ENCODE data around the gene ANKS1B.
"Not testable (repeated sequence)": the region's sequence is repeated elsewhere in the genome, so short reads cannot be mapped to it uniquely, and the experiment has no call there.

Gene ANKS1B

GRCh38 chr12:99334285-99335056 is 650.3 kb downstream of the ANKS1B start:
- Histone ChIP-seq H3K4me1 (ENCODE audit: control insufficient read depth, insufficient read depth, low read length, poor library complexity, severe bottlenecking) (no peaks in the 10 kb centered on the region), H3K9me3 (ENCODE audit: control insufficient read depth, low read length) (no peaks in the 10 kb centered on the region), H3K27ac (ENCODE audit: low read depth, low read length, severe bottlenecking) (no peak overlapping the region), H3K36me3 (ENCODE audit: control insufficient read depth, insufficient read depth, low read length) (no peaks in the 10 kb centered on the region), H3K4me3 (ENCODE audit: extremely low read depth, insufficient read depth, low read length, poor library complexity, severe bottlenecking) (no peak overlapping the region)
- WGBS, 2 experiments (ENCODE audit: insufficient coverage in 2 of 2): 86% methylated on average over 1 of the region's 5 CpGs; no CpG with 5 or more reads in 1 of the 2 experiments

GRCh38 chr12:99332936-99333591 is 651.7 kb downstream of the ANKS1B start:
- Histone ChIP-seq H3K9me3 (ENCODE audit: control insufficient read depth, low read length) (no peaks in the 10 kb centered on the region), H3K36me3 (ENCODE audit: control insufficient read depth, insufficient read depth, low read length) (no peaks in the 10 kb centered on the region), H3K4me3 (ENCODE audit: extremely low read depth, insufficient read depth, low read length, poor library complexity, severe bottlenecking) (no peak overlapping the region), H3K4me1 (ENCODE audit: control insufficient read depth, insufficient read depth, low read length, poor library complexity, severe bottlenecking) (no peaks in the 10 kb centered on the region), H3K27ac (ENCODE audit: low read depth, low read length, severe bottlenecking) (no peak overlapping the region)
- WGBS, 2 experiments (ENCODE audit: insufficient coverage in 2 of 2): 72 to 80% methylated on average over 2 of the region's 2 CpGs

- Histone ChIP-seq H3K36me3 (ENCODE audit: control insufficient read depth, insufficient read depth, low read length) (no peaks in the 10 kb centered on the region), H3K4me1 (ENCODE audit: control insufficient read depth, insufficient read depth, low read length, poor library complexity, severe bottlenecking) (no peaks in the 10 kb centered on the region), H3K9me3 (ENCODE audit: control insufficient read depth, low read length) (no peaks in the 10 kb centered on the region), H3K4me3 (ENCODE audit: extremely low read depth, insufficient read depth, low read length, poor library complexity, severe bottlenecking) (no peak overlapping the region), H3K27ac (ENCODE audit: low read depth, low read length, severe bottlenecking) (no peak overlapping the region)
- no CpG with 5 or more reads among the region's 1 CpG for WGBS, 2 experiments (ENCODE audit: insufficient coverage in 2 of 2)
Measured at GRCh38 chr12:99330216-99330615, 654.5 kb downstream of the ANKS1B start.

- WGBS, 2 experiments (ENCODE audit: insufficient coverage in 2 of 2): 96% methylated on average over 4 of the region's 9 CpGs; no CpG with 5 or more reads in 1 of the 2 experiments
- H3K27ac ChIP-seq (ENCODE audit: low read depth, low read length, severe bottlenecking); H3K4me1 ChIP-seq (ENCODE audit: control insufficient read depth, insufficient read depth, low read length, poor library complexity, severe bottlenecking); H3K4me3 ChIP-seq (ENCODE audit: extremely low read depth, insufficient read depth, low read length, poor library complexity, severe bottlenecking); H3K36me3 ChIP-seq (ENCODE audit: control insufficient read depth, insufficient read depth, low read length); H3K9me3 ChIP-seq (ENCODE audit: control insufficient read depth, low read length): not testable (repeated sequence)
Measured at GRCh38 chr12:99321210-99321609, 663.5 kb downstream of the ANKS1B start.

- no peak overlapping the region for H3K27ac ChIP-seq (ENCODE audit: low read depth, low read length, severe bottlenecking)
- 100% methylated on average over 1 of the region's 1 CpG; no CpG with 5 or more reads in 1 of the 2 experiments for WGBS, 2 experiments (ENCODE audit: insufficient coverage in 2 of 2)
Measured at GRCh38 chr12:99311373-99311772, 673.4 kb downstream of the ANKS1B start.

GRCh38 chr12:99309812-99310211 is 674.9 kb downstream of the ANKS1B start:
- Histone ChIP-seq H3K4me1 (ENCODE audit: control insufficient read depth, insufficient read depth, low read length, poor library complexity, severe bottlenecking) (no peaks in the 10 kb centered on the region), H3K36me3 (ENCODE audit: control insufficient read depth, insufficient read depth, low read length) (no peaks in the 10 kb centered on the region), H3K27ac (ENCODE audit: low read depth, low read length, severe bottlenecking) (no peak overlapping the region), H3K9me3 (ENCODE audit: control insufficient read depth, low read length) (no peaks in the 10 kb centered on the region), H3K4me3 (ENCODE audit: extremely low read depth, insufficient read depth, low read length, poor library complexity, severe bottlenecking) (no peak overlapping the region)
- no CpG with 5 or more reads among the region's 2 CpGs for WGBS, 2 experiments (ENCODE audit: insufficient coverage in 2 of 2)

More at GRCh38 chr12:99311373-99311772, 673.4 kb downstream of the ANKS1B start:
- Histone ChIP-seq H3K9me3 (ENCODE audit: control insufficient read depth, low read length) (no peaks in the 10 kb centered on the region), H3K36me3 (ENCODE audit: control insufficient read depth, insufficient read depth, low read length) (no peaks in the 10 kb centered on the region), H3K4me1 (ENCODE audit: control insufficient read depth, insufficient read depth, low read length, poor library complexity, severe bottlenecking) (no peaks in the 10 kb centered on the region), H3K4me3 (ENCODE audit: extremely low read depth, insufficient read depth, low read length, poor library complexity, severe bottlenecking) (no peak overlapping the region)

GRCh38 chr12:99302874-99303273 is 681.9 kb downstream of the ANKS1B start:
- no CpG with 5 or more reads among the region's 2 CpGs for WGBS, 2 experiments (ENCODE audit: insufficient coverage in 2 of 2)
- Histone ChIP-seq H3K4me3 (ENCODE audit: extremely low read depth, insufficient read depth, low read length, poor library complexity, severe bottlenecking) (no peak overlapping the region), H3K9me3 (ENCODE audit: control insufficient read depth, low read length) (no peaks in the 10 kb centered on the region), H3K27ac (ENCODE audit: low read depth, low read length, severe bottlenecking) (no peak overlapping the region), H3K4me1 (ENCODE audit: control insufficient read depth, insufficient read depth, low read length, poor library complexity, severe bottlenecking) (no peaks in the 10 kb centered on the region), H3K36me3 (ENCODE audit: control insufficient read depth, insufficient read depth, low read length) (no peaks in the 10 kb centered on the region)

GRCh38 chr12:99287136-99287535 is 697.6 kb downstream of the ANKS1B start:
- WGBS, 2 experiments (ENCODE audit: insufficient coverage in 2 of 2): 88% methylated on average over 1 of the region's 1 CpG; no CpG with 5 or more reads in 1 of the 2 experiments

GRCh38 chr12:99284161-99284560 is 700.6 kb downstream of the ANKS1B start:
- 90% methylated on average over 1 of the region's 1 CpG; no CpG with 5 or more reads in 1 of the 2 experiments for WGBS, 2 experiments (ENCODE audit: insufficient coverage in 2 of 2)

More at GRCh38 chr12:99287136-99287535, 697.6 kb downstream of the ANKS1B start:
- H3K9me3 ChIP-seq (ENCODE audit: control insufficient read depth, low read length): peaks cover 5% of the 10 kb centered on the region
- H3K4me1 ChIP-seq (ENCODE audit: control insufficient read depth, insufficient read depth, low read length, poor library complexity, severe bottlenecking): no peaks in the 10 kb centered on the region
- no peak overlapping the region for H3K4me3 ChIP-seq (ENCODE audit: extremely low read depth, insufficient read depth, low read length, poor library complexity, severe bottlenecking)
- no peak overlapping the region for H3K27ac ChIP-seq (ENCODE audit: low read depth, low read length, severe bottlenecking)
- H3K36me3 ChIP-seq (ENCODE audit: control insufficient read depth, insufficient read depth, low read length): no peaks in the 10 kb centered on the region

GRCh38 chr12:99282624-99283023 is 702.1 kb downstream of the ANKS1B start:
- no peaks in the 10 kb centered on the region for H3K4me1 ChIP-seq (ENCODE audit: control insufficient read depth, insufficient read depth, low read length, poor library complexity, severe bottlenecking)
- H3K4me3 ChIP-seq (ENCODE audit: extremely low read depth, insufficient read depth, low read length, poor library complexity, severe bottlenecking): no peak overlapping the region
- H3K9me3 ChIP-seq (ENCODE audit: control insufficient read depth, low read length): no peaks in the 10 kb centered on the region
- no peak overlapping the region for H3K27ac ChIP-seq (ENCODE audit: low read depth, low read length, severe bottlenecking)
- H3K36me3 ChIP-seq (ENCODE audit: control insufficient read depth, insufficient read depth, low read length): no peaks in the 10 kb centered on the region
- 81 to 85% methylated on average over 5 of the region's 5 CpGs for WGBS, 2 experiments (ENCODE audit: insufficient coverage in 2 of 2)

More at GRCh38 chr12:99284161-99284560, 700.6 kb downstream of the ANKS1B start:
- H3K4me3 ChIP-seq (ENCODE audit: extremely low read depth, insufficient read depth, low read length, poor library complexity, severe bottlenecking): no peak overlapping the region
- H3K4me1 ChIP-seq (ENCODE audit: control insufficient read depth, insufficient read depth, low read length, poor library complexity, severe bottlenecking): no peaks in the 10 kb centered on the region
- no peaks in the 10 kb centered on the region for H3K36me3 ChIP-seq (ENCODE audit: control insufficient read depth, insufficient read depth, low read length)
- H3K9me3 ChIP-seq (ENCODE audit: control insufficient read depth, low read length): no peaks in the 10 kb centered on the region
- H3K27ac ChIP-seq (ENCODE audit: low read depth, low read length, severe bottlenecking): no peak overlapping the region

- Histone ChIP-seq H3K4me1 (ENCODE audit: control insufficient read depth, insufficient read depth, low read length, poor library complexity, severe bottlenecking) (no peaks in the 10 kb centered on the region), H3K4me3 (ENCODE audit: extremely low read depth, insufficient read depth, low read length, poor library complexity, severe bottlenecking) (no peak overlapping the region), H3K27ac (ENCODE audit: low read depth, low read length, severe bottlenecking) (no peak overlapping the region), H3K36me3 (ENCODE audit: control insufficient read depth, insufficient read depth, low read length) (no peaks in the 10 kb centered on the region), H3K9me3 (ENCODE audit: control insufficient read depth, low read length) (no peaks in the 10 kb centered on the region)
- 89 to 90% methylated on average over 1 of the region's 1 CpG for WGBS, 2 experiments (ENCODE audit: insufficient coverage in 2 of 2)
Measured at GRCh38 chr12:99282086-99282485, 702.6 kb downstream of the ANKS1B start.

All from mesodermal cell (in vitro differentiated cells).